SH-SY5Y (cell line): ENCODE data around the gene CAB39L.

Experiments
- GATA2 ChIP-seq: IDR thresholded peaks from 2 replicates; pipeline ENCODE4 v1.6.1; 2011; ENCODE audit warnings: mild to moderate bottlenecking, low read depth, low read length
- GATA3 ChIP-seq: IDR thresholded peaks from 2 replicates; pipeline ENCODE4 v1.6.1; 2011; ENCODE audit warnings: low read depth, mild to moderate bottlenecking, low read length, moderate library complexity

GRCh38 chr13:49459580-49459979 is 15.7 kb upstream of the CAB39L start:
- TF ChIP-seq GATA2, result no peak
- TF ChIP-seq GATA3, result no peak
